GM18505 (cell line): ENCODE data around the gene ZNF805.

Experiments used
- ATAC-seq: cut with Tn5 transposase; IDR thresholded peaks from one replicate; pipeline ENCODE4 v1.9.1; 2021; ENCODE audit not compliant: unreplicated experiment
- POLR2A ChIP-seq: IDR thresholded peaks from 4 replicates; pipeline ENCODE4 v1.6.1; 2011; ENCODE audit warnings: borderline replicate concordance; ENCODE audit not compliant: insufficient read depth, insufficient read length; ENCODE audit errors: extremely low read depth

The ZNF805 gene

DNA sequence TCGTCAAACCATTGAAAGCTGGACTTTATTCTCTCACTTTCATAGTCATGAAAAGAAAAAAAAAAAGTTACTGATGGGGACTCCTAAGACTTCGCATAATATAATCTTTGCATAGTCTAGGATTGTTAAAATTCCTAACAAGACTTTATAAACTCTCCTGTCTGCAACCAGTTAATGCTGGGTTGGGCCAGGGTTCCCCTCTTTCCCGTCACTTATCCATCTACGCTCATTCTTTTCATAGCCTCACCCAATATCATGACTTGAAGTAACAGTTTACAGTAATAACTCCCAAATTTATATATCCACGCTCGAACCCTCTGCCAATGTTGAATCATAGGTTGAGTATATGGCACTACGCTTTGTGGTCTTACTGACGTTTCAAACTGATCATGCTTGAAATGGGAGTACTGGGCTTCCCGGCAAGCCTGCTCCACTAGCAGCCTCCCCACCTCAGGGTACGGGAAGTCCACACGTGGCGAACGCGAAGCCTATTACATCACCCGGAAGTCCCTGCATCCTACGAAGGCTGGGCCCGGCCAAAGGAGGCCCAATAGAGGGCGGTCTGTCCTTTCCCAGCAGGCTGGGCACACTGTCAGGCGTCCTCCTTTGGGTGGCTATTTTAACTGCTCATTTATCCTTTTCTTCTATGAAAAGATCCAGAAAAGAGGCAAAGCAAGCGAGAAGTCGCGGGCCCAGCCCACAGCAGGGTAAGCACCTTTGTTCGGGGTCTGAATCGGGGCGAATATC lies 39.2 kb downstream of the ZNF805 start:
- peak; percentile 88 for TF ChIP-seq POLR2A
- peak; percentile 55 for ATAC-seq

GRCh38 chr19:57280165-57280961 lies 39.9 kb downstream of the ZNF805 start, which contains the start of gene ZNF460:
Gene ZNF460 (plus strand): TSS chr19:57280485. CDS start chr19:57280807, 322 bp downstream.
- peak; percentile 70 for TF ChIP-seq POLR2A
- peak; percentile 79 for ATAC-seq

GRCh38 chr19:57280962-57281400 lies 40.5 kb downstream of the ZNF805 start:
- ATAC-seq = no peak
- peak; percentile 36 for TF ChIP-seq POLR2A

DNA sequence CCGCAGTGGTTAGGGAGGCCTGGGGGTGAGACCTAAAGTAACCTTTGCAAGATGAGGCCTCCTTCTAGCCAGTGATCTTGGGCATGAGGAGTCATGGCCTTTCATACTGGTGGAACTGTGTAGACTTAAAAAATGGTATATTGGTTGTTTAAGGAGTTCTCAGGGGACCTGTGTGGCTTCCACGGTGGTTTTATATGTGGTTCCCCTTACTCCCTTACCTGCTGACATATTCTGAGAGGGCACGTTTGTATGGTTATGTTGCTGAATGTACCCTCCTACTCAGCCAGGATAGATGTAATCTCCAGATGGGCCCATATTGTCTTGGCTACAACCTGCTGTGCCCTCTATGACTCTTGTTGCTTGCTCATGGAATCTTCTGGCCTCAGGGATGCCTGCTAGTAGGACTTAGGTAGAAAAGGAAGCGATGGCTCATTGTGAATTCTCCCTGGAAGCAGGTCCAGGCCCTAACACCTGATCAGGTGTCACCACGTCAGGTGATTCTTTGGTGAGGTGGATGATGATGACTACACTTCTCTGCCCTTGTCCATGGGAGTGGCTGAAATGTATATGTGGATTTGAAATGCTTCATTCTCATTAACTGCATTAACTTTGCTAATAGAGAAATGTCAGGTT lies 41.7 kb downstream of the ZNF805 start:
- TF ChIP-seq POLR2A = no peak
- no peak for ATAC-seq

DNA sequence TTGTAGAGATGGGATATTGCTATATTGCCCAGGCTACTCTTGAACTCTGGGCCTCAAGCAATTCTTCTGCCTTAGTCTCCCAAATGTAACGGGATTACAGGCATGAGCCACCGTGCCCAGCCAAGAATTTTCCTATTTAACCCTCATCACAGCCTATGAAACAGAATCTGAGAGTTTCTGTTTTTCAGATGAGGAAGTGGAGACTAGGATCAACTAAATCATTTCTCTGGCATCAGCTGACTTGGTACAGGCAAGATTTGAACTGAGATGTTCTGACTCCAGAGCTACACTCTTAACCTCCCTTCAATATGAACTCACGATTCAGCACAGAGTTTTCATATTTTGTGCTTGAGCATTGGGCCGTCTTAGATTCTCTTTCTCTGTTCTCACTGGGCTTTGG lies 47.9 kb downstream of the ZNF805 start:
- ATAC-seq = no peak
- no peak for TF ChIP-seq POLR2A

DNA sequence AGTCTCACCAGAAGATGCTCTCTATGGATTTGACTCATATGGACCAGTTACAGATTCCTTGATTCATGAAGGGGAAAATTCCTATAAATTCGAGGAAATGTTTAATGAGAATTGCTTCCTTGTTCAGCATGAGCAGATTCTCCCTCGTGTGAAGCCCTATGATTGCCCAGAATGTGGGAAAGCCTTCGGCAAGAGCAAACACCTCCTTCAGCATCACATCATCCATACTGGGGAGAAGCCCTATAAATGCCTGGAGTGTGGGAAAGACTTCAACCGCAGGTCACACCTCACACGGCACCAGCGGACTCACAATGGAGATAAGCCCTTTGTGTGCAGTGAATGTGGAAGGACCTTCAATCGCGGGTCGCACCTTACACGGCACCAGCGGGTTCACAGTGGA lies 50.5 kb downstream of the ZNF805 start:
- TF ChIP-seq POLR2A = no peak
- no peak for ATAC-seq

- no peak for ATAC-seq
- no peak for TF ChIP-seq POLR2A
Observed at GRCh38 chr19:57292547-57292946, 52.1 kb downstream of the ZNF805 start.

- TF ChIP-seq POLR2A = no peak
- no peak for ATAC-seq
Observed at GRCh38 chr19:57293719-57294118, 53.3 kb downstream of the ZNF805 start.

- TF ChIP-seq POLR2A = no peak
- no peak for ATAC-seq
Observed at GRCh38 chr19:57302020-57302465, 61.6 kb downstream of the ZNF805 start.

GRCh38 chr19:57302727-57303401 lies 62.4 kb downstream of the ZNF805 start:
- TF ChIP-seq POLR2A = peak; percentile 20
- ATAC-seq = no peak
